ENCODE data around the gene SLC30A5.
"Not testable (repeated sequence)": the region's sequence is repeated elsewhere in the genome, so short reads cannot be mapped to it uniquely, and the experiment has no call there.

SLC30A5 gene

GRCh38 chr5:69105996-69106906 lies 12.4 kb downstream of the SLC30A5 start:
- no peak for DNase-seq (ENCODE audit: low read depth)

- DNase-seq (ENCODE audit: low read depth) = not testable (repeated sequence)
Observed at GRCh38 chr5:69108367-69108766, 14.6 kb downstream of the SLC30A5 start.

- no peak for DNase-seq (ENCODE audit: low read depth)
Observed at GRCh38 chr5:69113851-69114250, 20.0 kb downstream of the SLC30A5 start.

GRCh38 chr5:69115526-69115925 lies 21.7 kb downstream of the SLC30A5 start:
- no peak for DNase-seq (ENCODE audit: low read depth)

GRCh38 chr5:69129413-69129812 lies 35.6 kb downstream of the SLC30A5 start:
- no peak for DNase-seq (ENCODE audit: low read depth)

GRCh38 chr5:69130241-69130640 lies 36.4 kb downstream of the SLC30A5 start:
- no peak for DNase-seq (ENCODE audit: low read depth)

GRCh38 chr5:69131304-69131703 lies 37.5 kb downstream of the SLC30A5 start:
- no peak for DNase-seq (ENCODE audit: low read depth)

- DNase-seq (ENCODE audit: low read depth) = no peak
Observed at GRCh38 chr5:69134126-69134525, 40.3 kb downstream of the SLC30A5 start.

- DNase-seq (ENCODE audit: low read depth) = no peak
Observed at GRCh38 chr5:69136293-69136692, 42.5 kb downstream of the SLC30A5 start.

- not testable (repeated sequence) for DNase-seq (ENCODE audit: low read depth)
Observed at GRCh38 chr5:69137208-69137607, 43.4 kb downstream of the SLC30A5 start.

- no peak for DNase-seq (ENCODE audit: low read depth)
Observed at GRCh38 chr5:69137807-69138206, 44.0 kb downstream of the SLC30A5 start.

- no peak for DNase-seq (ENCODE audit: low read depth)
Observed at GRCh38 chr5:69138766-69139165, 45.0 kb downstream of the SLC30A5 start.

GRCh38 chr5:69140239-69140638 lies 46.4 kb downstream of the SLC30A5 start:
- not testable (repeated sequence) for DNase-seq (ENCODE audit: low read depth)

- no peak for DNase-seq (ENCODE audit: low read depth)
Observed at GRCh38 chr5:69140827-69141226, 47.0 kb downstream of the SLC30A5 start.

GRCh38 chr5:69148576-69148975 lies 54.8 kb downstream of the SLC30A5 start:
- not testable (repeated sequence) for DNase-seq (ENCODE audit: low read depth)

GRCh38 chr5:69148981-69149675 lies 55.3 kb downstream of the SLC30A5 start:
- DNase-seq (ENCODE audit: low read depth) = no peak

GRCh38 chr5:69149676-69150010 lies 55.8 kb downstream of the SLC30A5 start:
- DNase-seq (ENCODE audit: low read depth) = no peak

GRCh38 chr5:69152731-69153130 lies 58.9 kb downstream of the SLC30A5 start:
- DNase-seq (ENCODE audit: low read depth) = no peak

GRCh38 chr5:69156456-69156855 lies 62.6 kb downstream of the SLC30A5 start:
- DNase-seq (ENCODE audit: low read depth) = no peak

- no peak for DNase-seq (ENCODE audit: low read depth)
Observed at GRCh38 chr5:69158039-69158438, 64.2 kb downstream of the SLC30A5 start.

GRCh38 chr5:69160651-69161050 lies 66.8 kb downstream of the SLC30A5 start:
- no peak for DNase-seq (ENCODE audit: low read depth)

GRCh38 chr5:69166686-69167492 lies 73.1 kb downstream of the SLC30A5 start, which contains the start of gene CCNB1:
TSS of gene CCNB1 (plus strand) at chr5:69167150. CDS start at chr5:69167263, 113 bp downstream.
- DNase-seq (ENCODE audit: low read depth) = peak; percentile 95

Data from stimulated activated CD8-positive, alpha-beta memory T cell treated with anti-CD3 and anti-CD28 coated beads, Interleukin-7, amount 100 ng/mL, for 24 hours (primary cell).